ENCODE data around the gene CLNS1A. TPM values are rescaled to one million over a fixed set of nuclear protein-coding genes. Genes with fewer than 3 reads are reported as not detected.
"Not testable (repeated sequence)": the region's sequence is repeated elsewhere in the genome, so short reads cannot be mapped to it uniquely, and the experiment has no call there.

Gene CLNS1A
- polyA plus RNA-seq, 1 donor from 2014 or later, result 100 TPM

- Mint-ChIP-seq H3K36me3 (no peaks in the 10 kb centered on the region), H3K27me3 (peaks cover 11% of the 10 kb centered on the region), H3K4me3 (no peak overlapping the region), H3K9me3 (no peaks in the 10 kb centered on the region), H3K27ac (no peak overlapping the region), H3K4me1 (no peaks in the 10 kb centered on the region)
Measured at GRCh38 chr11:77647654-77648305, 10.2 kb upstream of the CLNS1A start.

GRCh38 chr11:77644887-77645286, 7.3 kb upstream of the CLNS1A start:
- H3K27ac Mint-ChIP-seq, result peak overlapping the region in 1 of 3 donors; percentile 60
- peaks cover 0 to 3% (median 0%) of the 10 kb centered on the region in 3 donors for H3K9me3 Mint-ChIP-seq
- H3K4me3 Mint-ChIP-seq, result no peak overlapping the region
- H3K36me3 Mint-ChIP-seq, result no peaks in the 10 kb centered on the region
- H3K4me1 Mint-ChIP-seq, result no peaks in the 10 kb centered on the region
- peaks cover 11% of the 10 kb centered on the region for H3K27me3 Mint-ChIP-seq

- H3K27me3 Mint-ChIP-seq, result peaks cover 9% of the 10 kb centered on the region
- peak overlapping the region in 1 of 4 donors; percentile 70 for H3K4me3 Mint-ChIP-seq
Measured at GRCh38 chr11:77642228-77642627, 4.6 kb upstream of the CLNS1A start.

GRCh38 chr11:77636731-77637344, 756 bp downstream of the CLNS1A start:
- H3K27me3 Mint-ChIP-seq, result no peaks in the 10 kb centered on the region
- peaks cover 25 to 34% (median 27%) of the 10 kb centered on the region in 3 donors for H3K4me1 Mint-ChIP-seq
- peak overlapping the region; percentile 3 to 76 (median 28) for H3K27ac Mint-ChIP-seq
- H3K4me3 Mint-ChIP-seq, result peak overlapping the region; percentile 93 to 99 (median 98)
- peaks cover 0 to 3% (median 0%) of the 10 kb centered on the region in 3 donors for H3K9me3 Mint-ChIP-seq
- peaks cover 3% of the 10 kb centered on the region for H3K36me3 Mint-ChIP-seq

More at GRCh38 chr11:77642228-77642627, 4.6 kb upstream of the CLNS1A start:
- Mint-ChIP-seq H3K4me1 (peaks cover 3 to 8% (median 8%) of the 10 kb centered on the region in 3 donors), H3K27ac (peak overlapping the region in 1 of 3 donors; percentile 14), H3K36me3 (no peaks in the 10 kb centered on the region), H3K9me3 (peaks cover 0 to 3% (median 0%) of the 10 kb centered on the region in 3 donors)

GRCh38 chr11:77633926-77634325, 3.7 kb downstream of the CLNS1A start:
- Mint-ChIP-seq H3K4me3 (peak overlapping the region in 2 of 4 donors; percentile 48 to 71), H3K4me1 (peaks cover 32 to 42% (median 37%) of the 10 kb centered on the region in 3 donors)

GRCh38 chr11:77630157-77630710, 7.4 kb downstream of the CLNS1A start:
- Mint-ChIP-seq H3K4me1 (peaks cover 14 to 21% (median 15%) of the 10 kb centered on the region in 3 donors), H3K4me3 (peak overlapping the region in 1 of 4 donors; percentile 15), H3K9me3 (no peaks in the 10 kb centered on the region), H3K27ac (no peak overlapping the region), H3K36me3 (peaks cover 4% of the 10 kb centered on the region), H3K27me3 (no peaks in the 10 kb centered on the region)

More at GRCh38 chr11:77633926-77634325, 3.7 kb downstream of the CLNS1A start:
- not testable (repeated sequence) for H3K27ac Mint-ChIP-seq, H3K9me3 Mint-ChIP-seq, H3K36me3 Mint-ChIP-seq, H3K27me3 Mint-ChIP-seq

- Mint-ChIP-seq H3K36me3 (no peaks in the 10 kb centered on the region), H3K27me3 (no peaks in the 10 kb centered on the region), H3K27ac (no peak overlapping the region), H3K9me3 (no peaks in the 10 kb centered on the region), H3K4me1 (no peaks in the 10 kb centered on the region), H3K4me3 (no peak overlapping the region)
Measured at GRCh38 chr11:77619576-77620198, 17.9 kb downstream of the CLNS1A start.

GRCh38 chr11:77617892-77618291, 19.7 kb downstream of the CLNS1A start:
- Mint-ChIP-seq H3K4me1 (no peaks in the 10 kb centered on the region), H3K4me3 (no peak overlapping the region), H3K27me3 (no peaks in the 10 kb centered on the region), H3K36me3 (no peaks in the 10 kb centered on the region), H3K9me3 (no peaks in the 10 kb centered on the region), H3K27ac (no peak overlapping the region)

- no peaks in the 10 kb centered on the region for H3K9me3 Mint-ChIP-seq
- H3K27me3 Mint-ChIP-seq, result no peaks in the 10 kb centered on the region
- no peaks in the 10 kb centered on the region for H3K4me1 Mint-ChIP-seq
- H3K36me3 Mint-ChIP-seq, result peaks cover 2% of the 10 kb centered on the region
- H3K4me3 Mint-ChIP-seq, result no peak overlapping the region
- no peak overlapping the region for H3K27ac Mint-ChIP-seq
Measured at GRCh38 chr11:77611921-77612320, 25.7 kb downstream of the CLNS1A start.

- Mint-ChIP-seq H3K27me3 (no peaks in the 10 kb centered on the region), H3K36me3 (peaks cover 2% of the 10 kb centered on the region), H3K27ac (no peak overlapping the region), H3K4me3 (no peak overlapping the region), H3K4me1 (no peaks in the 10 kb centered on the region), H3K9me3 (no peaks in the 10 kb centered on the region)
Measured at GRCh38 chr11:77609234-77609633, 28.4 kb downstream of the CLNS1A start.

GRCh38 chr11:77604281-77604680, 33.3 kb downstream of the CLNS1A start:
- no peaks in the 10 kb centered on the region for H3K27me3 Mint-ChIP-seq
- H3K27ac Mint-ChIP-seq, result no peak overlapping the region
- H3K9me3 Mint-ChIP-seq, result no peaks in the 10 kb centered on the region
- no peaks in the 10 kb centered on the region for H3K4me1 Mint-ChIP-seq
- peaks cover 4% of the 10 kb centered on the region for H3K36me3 Mint-ChIP-seq
- no peak overlapping the region for H3K4me3 Mint-ChIP-seq

- no peaks in the 10 kb centered on the region for H3K27me3 Mint-ChIP-seq
- H3K4me1 Mint-ChIP-seq, result peaks cover 0 to 1% (median 0%) of the 10 kb centered on the region in 3 donors
- H3K9me3 Mint-ChIP-seq, result no peaks in the 10 kb centered on the region
- H3K4me3 Mint-ChIP-seq, result no peak overlapping the region
- no peak overlapping the region for H3K27ac Mint-ChIP-seq
- H3K36me3 Mint-ChIP-seq, result peaks cover 4% of the 10 kb centered on the region
Measured at GRCh38 chr11:77602381-77603088, 35.1 kb downstream of the CLNS1A start.

- H3K4me1 Mint-ChIP-seq, result peaks cover 0 to 1% (median 0%) of the 10 kb centered on the region in 3 donors
- H3K9me3 Mint-ChIP-seq, result no peaks in the 10 kb centered on the region
- H3K27me3 Mint-ChIP-seq, result no peaks in the 10 kb centered on the region
- H3K36me3 Mint-ChIP-seq, result peaks cover 4% of the 10 kb centered on the region
- no peak overlapping the region for H3K27ac Mint-ChIP-seq
- H3K4me3 Mint-ChIP-seq, result no peak overlapping the region
Measured at GRCh38 chr11:77598195-77598594, 39.4 kb downstream of the CLNS1A start.

- Mint-ChIP-seq H3K4me1 (peaks cover 0 to 1% (median 0%) of the 10 kb centered on the region in 3 donors), H3K27ac (no peak overlapping the region), H3K27me3 (no peaks in the 10 kb centered on the region), H3K9me3 (no peaks in the 10 kb centered on the region), H3K4me3 (no peak overlapping the region), H3K36me3 (peaks cover 1% of the 10 kb centered on the region)
Measured at GRCh38 chr11:77596626-77597025, 41.0 kb downstream of the CLNS1A start.

- Mint-ChIP-seq H3K27ac (no peak overlapping the region), H3K9me3 (no peaks in the 10 kb centered on the region), H3K4me1 (peaks cover 3 to 12% (median 11%) of the 10 kb centered on the region in 3 donors), H3K36me3 (no peaks in the 10 kb centered on the region), H3K27me3 (no peaks in the 10 kb centered on the region), H3K4me3 (no peak overlapping the region)
Measured at GRCh38 chr11:77593883-77594282, 43.7 kb downstream of the CLNS1A start.
